DOHH2 (cell line): ENCODE results near the gene IRF2.

Experiments used
- EZH2phosphoT487 ChIP-seq: fragments of 200-600 bp; sonication (generic); IDR thresholded peaks from 2 replicates; pipeline ENCODE4 v1.6.1; 2017; ENCODE audit warnings: borderline replicate concordance, mild to moderate bottlenecking, antibody characterized with exemption, low read length, moderate library complexity, mixed read lengths
- TF ChIP-seq, protein P1 (sequence below): fragments of 200-600 bp; sonication (generic); IDR thresholded peaks from one replicate; pipeline ENCODE4 v1.5.1; 2014; ENCODE audit warnings: antibody characterized with exemption, mild to moderate bottlenecking, low read depth, low read length; ENCODE audit not compliant: poor library complexity, severe bottlenecking

DNA sequence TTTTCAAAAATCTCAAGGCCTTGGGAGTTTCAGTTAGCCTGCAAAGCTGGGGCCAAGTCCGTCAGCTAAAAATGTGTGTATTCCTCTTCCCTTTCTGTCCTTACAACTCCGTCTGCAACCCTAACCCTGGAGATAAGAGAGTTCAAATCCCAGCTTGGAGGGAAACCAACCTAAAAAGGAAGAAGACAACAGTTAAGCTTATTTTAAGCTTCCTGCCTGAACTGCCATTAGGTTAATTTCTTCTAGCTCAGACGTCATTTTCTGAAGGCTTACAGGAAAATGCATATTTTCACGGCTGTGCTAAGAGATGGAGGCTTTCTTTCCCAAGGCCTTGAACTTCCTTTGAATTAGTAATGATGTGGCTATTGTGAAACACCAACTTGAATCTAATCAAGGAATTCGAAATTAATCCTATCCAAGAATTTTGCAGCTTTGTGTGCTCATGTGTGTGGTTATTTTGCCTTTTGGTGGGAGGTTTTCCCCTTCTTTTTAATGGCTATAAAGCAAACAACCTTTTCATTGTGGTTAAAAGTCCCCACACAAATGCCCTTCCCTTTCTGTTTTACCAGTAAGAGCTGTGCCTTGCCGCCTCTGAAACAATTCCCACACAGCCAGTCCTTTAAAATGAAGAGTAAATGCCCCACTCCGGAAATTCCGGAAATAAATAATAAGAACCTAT is 103.5 kb downstream of the IRF2 start:
- TF ChIP-seq, protein P1, sequence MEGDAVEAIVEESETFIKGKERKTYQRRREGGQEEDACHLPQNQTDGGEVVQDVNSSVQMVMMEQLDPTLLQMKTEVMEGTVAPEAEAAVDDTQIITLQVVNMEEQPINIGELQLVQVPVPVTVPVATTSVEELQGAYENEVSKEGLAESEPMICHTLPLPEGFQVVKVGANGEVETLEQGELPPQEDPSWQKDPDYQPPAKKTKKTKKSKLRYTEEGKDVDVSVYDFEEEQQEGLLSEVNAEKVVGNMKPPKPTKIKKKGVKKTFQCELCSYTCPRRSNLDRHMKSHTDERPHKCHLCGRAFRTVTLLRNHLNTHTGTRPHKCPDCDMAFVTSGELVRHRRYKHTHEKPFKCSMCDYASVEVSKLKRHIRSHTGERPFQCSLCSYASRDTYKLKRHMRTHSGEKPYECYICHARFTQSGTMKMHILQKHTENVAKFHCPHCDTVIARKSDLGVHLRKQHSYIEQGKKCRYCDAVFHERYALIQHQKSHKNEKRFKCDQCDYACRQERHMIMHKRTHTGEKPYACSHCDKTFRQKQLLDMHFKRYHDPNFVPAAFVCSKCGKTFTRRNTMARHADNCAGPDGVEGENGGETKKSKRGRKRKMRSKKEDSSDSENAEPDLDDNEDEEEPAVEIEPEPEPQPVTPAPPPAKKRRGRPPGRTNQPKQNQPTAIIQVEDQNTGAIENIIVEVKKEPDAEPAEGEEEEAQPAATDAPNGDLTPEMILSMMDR = no peak
- no peak for TF ChIP-seq EZH2phosphoT487
